GM13977 (cell line): ENCODE results near the gene CYREN.
A peak's percentile ranks its signal among the peaks of the same experiment; 100 is the strongest.
"Not testable (repeated sequence)": the region's sequence is repeated elsewhere in the genome, so short reads cannot be mapped to it uniquely, and the experiment has no call there.

ENCODE experiments used
- DNase-seq: peaks from one replicate; pipeline ENCODE4 v3.0.0; 2012; ENCODE audit warnings: low spot score
- in situ Hi-C: fragments of 300-500 bp; cut with MboI; formaldehyde crosslinking; loops from one replicate; pipeline ENCODE4 v1.12.0; 2022; ENCODE audit warnings: low sequenced_read_pairs, low pct_unique_long_range_greater_than_20kb, mixed read lengths, inconsistent platforms; ENCODE audit not compliant: unreplicated experiment
- TF ChIP-seq, protein P1 (sequence below): IDR thresholded peaks from 2 replicates; pipeline ENCODE4 v1.5.1; 2012; ENCODE audit warnings: mild to moderate bottlenecking, control low read depth; ENCODE audit not compliant: insufficient read depth; ENCODE audit errors: extremely low read depth, missing control alignments

CYREN gene

DNA sequence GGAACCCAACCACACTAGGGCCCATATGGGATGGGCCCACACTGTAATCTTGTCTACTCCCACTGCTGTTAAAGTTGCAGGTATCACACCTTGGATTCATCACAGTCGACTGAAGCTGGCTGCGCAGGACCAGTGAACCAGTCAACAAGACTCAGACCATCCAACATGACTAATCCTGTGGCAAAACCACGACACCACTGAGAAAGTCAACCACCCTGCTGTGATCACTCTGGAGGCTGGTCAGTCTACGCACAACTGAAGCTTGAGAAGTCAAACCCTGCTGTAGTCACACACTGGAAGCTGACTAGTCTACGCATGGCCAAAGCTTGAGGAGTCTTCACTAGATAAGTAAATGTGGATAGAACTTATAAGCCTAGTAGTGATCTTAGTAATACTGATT is 9.6 kb upstream of the CYREN start:
- no peak for DNase-seq
- in situ Hi-C loops: no loop called here
- TF ChIP-seq, protein P1, sequence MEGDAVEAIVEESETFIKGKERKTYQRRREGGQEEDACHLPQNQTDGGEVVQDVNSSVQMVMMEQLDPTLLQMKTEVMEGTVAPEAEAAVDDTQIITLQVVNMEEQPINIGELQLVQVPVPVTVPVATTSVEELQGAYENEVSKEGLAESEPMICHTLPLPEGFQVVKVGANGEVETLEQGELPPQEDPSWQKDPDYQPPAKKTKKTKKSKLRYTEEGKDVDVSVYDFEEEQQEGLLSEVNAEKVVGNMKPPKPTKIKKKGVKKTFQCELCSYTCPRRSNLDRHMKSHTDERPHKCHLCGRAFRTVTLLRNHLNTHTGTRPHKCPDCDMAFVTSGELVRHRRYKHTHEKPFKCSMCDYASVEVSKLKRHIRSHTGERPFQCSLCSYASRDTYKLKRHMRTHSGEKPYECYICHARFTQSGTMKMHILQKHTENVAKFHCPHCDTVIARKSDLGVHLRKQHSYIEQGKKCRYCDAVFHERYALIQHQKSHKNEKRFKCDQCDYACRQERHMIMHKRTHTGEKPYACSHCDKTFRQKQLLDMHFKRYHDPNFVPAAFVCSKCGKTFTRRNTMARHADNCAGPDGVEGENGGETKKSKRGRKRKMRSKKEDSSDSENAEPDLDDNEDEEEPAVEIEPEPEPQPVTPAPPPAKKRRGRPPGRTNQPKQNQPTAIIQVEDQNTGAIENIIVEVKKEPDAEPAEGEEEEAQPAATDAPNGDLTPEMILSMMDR: no peak

DNA sequence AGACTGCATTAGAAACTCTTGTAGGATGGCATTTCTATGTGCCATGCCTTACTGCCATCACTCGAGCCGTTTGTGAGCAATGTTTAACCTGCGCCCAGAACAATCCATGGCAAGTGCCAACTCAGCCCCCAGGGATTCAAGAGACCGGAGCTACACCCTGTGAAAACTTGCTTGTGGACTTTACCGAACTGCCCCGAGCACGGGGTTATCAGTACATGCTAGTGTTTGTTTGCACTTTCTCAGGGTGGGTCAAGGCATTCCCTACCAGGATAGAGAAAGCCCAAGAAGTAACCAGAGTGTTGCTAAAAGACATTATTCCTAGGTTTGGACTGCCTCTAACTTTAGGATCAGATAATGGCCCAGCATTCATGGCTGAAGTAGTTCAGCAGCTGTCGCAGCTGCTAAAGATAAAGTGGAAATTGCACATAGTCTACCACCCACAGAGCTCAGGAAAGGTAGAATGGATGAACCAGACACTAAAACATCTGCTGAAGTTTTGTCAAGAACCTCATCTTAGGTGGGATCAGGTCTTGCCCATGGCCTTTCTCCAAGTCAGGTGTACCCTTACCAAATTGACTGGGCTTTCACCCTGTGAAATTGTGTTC is 8.9 kb upstream of the CYREN start:
- TF ChIP-seq, protein P1: no peak
- in situ Hi-C loops: no loop called here
- DNase-seq: no peak

DNA sequence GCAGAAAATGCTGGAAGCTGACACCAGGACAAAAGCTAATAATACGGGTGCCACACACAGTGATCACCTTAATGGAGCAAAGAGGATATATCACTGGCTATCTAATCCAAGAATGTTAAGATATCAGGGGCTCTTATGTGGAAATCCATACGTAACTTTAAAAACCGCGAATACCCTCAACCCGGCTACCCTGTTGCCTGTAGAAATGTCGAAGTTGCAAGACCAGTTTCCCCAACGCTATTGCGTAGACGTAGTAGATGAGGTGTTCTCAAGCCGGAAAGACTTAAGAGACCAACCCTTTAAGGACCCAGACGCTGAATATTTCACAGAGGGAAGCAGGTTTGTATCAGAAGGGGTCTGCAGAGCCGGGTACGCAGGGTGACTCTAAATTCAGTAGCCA is 7.9 kb upstream of the CYREN start:
- in situ Hi-C loops: no loop called here
- TF ChIP-seq, protein P1: no peak
- DNase-seq: no peak

DNA sequence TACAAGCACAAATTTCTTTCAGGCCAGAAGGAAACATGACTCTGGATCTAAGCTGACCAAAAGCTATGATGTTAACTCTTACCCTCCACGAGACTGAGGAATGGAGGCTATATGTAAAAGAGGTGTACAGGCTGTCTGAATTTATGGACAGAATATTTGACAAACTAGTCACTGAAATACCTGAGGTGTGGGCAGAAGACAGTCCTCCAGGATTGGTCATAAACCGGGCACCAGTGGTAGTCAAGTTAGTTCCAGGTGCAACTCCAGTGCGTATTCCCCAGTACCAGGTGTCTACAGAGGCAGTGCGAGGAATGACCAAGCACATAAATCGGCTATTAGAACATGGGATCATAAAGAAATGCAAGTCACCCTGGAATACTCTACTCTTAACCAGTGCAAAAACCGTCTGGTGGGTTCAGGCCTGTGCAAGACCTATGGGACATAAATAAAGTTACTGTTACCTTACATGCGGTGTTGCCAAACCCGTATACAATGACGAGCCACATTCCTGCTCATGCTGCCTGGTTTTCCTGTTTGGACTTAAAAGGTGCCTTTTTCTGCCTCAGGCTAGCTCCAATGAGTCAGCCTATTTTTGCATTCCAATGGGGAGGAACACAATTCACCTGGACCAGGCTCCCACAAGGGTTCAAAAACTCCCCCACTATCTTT is 6.7 kb upstream of the CYREN start:
- in situ Hi-C loops: no loop called here

DNA sequence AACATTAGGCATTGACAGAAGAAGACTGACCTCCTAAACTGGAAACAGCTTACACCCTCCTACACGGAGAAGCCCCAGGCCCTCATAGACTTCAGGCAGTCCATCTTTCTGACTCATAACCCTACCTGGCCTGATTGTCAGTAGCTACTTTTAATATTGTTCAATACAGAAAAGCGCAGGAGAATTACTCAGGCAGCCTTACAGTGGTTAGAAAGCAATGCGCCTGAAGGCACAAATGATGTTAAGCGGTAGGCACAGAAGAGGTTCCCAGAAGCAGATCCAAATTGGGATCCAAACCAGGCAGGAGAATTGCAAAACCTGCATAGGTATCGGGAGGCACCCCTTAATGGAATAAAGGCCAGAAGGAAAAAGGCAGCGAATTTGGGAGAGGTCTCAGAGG is 5.4 kb upstream of the CYREN start:
- DNase-seq: no peak
- TF ChIP-seq, protein P1: no peak
- in situ Hi-C loops: no loop called here

More for the DNA sequence above, 6.7 kb upstream of the CYREN start:
- TF ChIP-seq, protein P1: no peak
- no peak for DNase-seq

DNA sequence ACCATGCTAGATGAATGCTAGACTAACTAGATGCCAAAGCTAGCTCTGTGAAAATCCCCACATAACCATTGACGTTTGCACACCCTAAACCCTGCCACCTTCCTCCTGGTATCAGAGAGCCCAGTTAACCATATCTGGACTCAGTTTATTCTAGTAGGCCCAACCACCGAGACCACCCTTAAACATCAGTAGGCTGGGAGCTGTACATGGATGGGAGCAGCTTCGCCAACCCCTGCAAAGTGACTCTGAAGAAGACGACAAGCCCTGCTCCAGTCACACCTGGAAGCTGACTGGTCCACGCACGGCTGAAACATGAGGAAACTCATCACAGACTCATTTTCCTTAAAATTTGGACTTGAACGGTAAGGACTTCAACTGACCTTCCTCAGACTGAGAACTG is 4.4 kb upstream of the CYREN start:
- TF ChIP-seq, protein P1: no peak
- DNase-seq: no peak
- in situ Hi-C loops: no loop called here

DNA sequence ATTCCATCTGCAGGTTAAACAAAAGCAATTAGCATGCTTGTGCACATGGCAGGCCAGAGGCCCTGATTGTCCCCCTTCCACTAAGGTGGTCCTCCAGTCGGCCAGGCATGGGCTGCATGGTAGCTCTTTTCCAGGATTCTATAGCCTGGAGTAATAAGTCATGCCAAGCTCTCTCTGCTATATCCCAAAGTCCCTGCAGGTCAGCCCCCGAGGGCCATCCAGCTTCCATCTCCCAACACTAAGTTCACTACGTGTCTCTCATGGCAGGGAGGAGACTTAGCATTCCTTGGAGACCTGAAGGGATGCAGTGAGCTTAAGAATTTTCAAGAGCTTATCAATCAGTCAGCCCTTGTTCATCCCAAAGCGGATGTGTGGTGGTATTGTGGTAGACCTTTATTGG is 3.4 kb upstream of the CYREN start:
- DNase-seq, in situ Hi-C loops: not testable (repeated sequence)

DNA sequence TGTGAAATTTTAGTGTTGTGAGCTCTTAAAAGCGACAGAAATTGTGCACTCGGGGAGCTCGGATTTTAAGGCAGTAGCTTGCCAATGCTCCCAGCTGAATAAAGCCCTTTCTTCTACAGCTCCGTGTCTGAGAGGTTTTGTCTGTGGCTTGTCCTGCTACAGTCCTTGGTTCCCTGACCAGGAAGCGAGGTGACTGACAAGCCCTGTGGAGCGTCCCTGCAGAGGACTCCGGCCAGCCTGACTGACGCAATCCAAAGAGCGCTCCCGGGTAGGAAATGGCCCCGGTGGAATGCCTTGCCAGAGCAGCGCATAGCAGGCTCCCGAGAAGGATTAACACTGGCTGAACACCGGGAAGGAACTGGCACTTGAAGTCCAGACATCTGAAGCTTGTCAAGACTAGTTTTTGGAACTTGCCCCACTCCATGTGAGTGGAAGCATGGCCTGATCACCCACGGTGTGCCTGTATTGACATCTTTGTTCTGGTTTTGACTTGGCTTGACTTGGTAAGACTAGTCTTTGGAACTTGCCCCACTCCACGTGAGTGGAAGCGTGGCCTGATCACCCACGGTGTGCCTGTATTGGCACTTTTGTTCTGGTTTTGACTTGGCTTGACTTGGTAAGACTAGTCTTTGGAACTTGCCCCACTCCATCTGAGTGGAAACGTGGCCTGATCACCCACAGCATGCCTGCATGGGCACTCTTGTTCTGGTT is 1.2 kb upstream of the CYREN start:
- DNase-seq: peak; percentile 8
- in situ Hi-C loops: not testable (repeated sequence)

DNA sequence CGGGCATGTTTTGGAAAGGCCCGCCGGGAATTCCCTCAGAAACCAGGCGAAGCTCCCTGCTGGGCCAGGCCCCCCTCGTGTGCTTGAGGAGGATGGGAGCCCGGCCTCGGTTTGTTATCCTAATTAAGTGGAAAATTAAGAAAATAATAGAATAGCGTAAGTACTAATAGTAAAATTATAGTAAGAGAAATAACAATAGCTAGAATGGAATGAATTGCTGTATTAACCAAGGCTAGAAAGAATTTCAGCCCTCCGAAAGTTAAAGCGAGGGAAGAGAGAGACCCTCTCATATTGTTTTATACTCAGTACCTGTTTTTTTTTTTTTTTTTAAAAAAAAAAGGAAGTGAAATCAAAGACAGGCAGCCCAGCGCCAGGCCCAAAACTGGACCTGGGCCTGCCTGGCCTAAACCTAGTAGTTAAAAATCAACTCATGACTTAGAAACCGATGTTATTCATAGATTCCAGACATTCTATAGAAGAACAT is 533 bp upstream of the CYREN start:
- DNase-seq, in situ Hi-C loops: not testable (repeated sequence)
